Fibroblast of lung (primary cell): ENCODE data around the gene KCNG3.

Experiments used
- EZH2 ChIP-seq: IDR thresholded peaks from 2 replicates; pipeline ENCODE4 v1.5.1; 2012; ENCODE audit warnings: low read length, control low read depth, mild to moderate bottlenecking; ENCODE audit errors: missing control alignments
- TF ChIP-seq, protein P1 (sequence below), 2 donors: IDR thresholded peaks in 1 of 2; conservative IDR thresholded peaks in 1 of 2; 1 replicate in 1 of 2; 2 replicates in 1 of 2; pipeline ENCODE4 v1.5.1; 2011 to 2012; ENCODE audit warnings: low read length in 2 of 2, control low read depth in 1 of 2, inconsistent platforms in 1 of 2, low read depth in 1 of 2, mild to moderate bottlenecking in 1 of 2

DNA sequence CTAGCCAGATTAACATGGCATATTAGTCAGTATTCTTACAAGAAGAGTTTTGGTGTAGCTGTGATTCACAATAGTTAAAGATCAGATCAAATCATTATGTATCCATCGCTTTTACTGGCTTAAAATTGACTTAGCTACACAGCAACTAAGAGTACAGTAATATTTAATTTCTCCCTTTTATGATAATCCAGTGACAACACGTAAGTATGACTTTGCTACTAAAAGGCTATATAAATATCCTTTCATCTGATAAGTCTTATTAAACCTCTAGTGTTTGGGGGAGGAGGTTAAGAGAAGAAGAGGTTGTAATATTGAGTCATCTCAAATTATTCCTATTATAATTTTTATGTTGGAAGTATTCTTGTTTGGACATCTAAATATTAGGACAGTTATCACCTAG lies 51.0 kb downstream of the KCNG3 start:
- TF ChIP-seq, protein P1, sequence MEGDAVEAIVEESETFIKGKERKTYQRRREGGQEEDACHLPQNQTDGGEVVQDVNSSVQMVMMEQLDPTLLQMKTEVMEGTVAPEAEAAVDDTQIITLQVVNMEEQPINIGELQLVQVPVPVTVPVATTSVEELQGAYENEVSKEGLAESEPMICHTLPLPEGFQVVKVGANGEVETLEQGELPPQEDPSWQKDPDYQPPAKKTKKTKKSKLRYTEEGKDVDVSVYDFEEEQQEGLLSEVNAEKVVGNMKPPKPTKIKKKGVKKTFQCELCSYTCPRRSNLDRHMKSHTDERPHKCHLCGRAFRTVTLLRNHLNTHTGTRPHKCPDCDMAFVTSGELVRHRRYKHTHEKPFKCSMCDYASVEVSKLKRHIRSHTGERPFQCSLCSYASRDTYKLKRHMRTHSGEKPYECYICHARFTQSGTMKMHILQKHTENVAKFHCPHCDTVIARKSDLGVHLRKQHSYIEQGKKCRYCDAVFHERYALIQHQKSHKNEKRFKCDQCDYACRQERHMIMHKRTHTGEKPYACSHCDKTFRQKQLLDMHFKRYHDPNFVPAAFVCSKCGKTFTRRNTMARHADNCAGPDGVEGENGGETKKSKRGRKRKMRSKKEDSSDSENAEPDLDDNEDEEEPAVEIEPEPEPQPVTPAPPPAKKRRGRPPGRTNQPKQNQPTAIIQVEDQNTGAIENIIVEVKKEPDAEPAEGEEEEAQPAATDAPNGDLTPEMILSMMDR (conservative IDR thresholded peaks at IDR 0.05 in 1 of 2, IDR thresholded peaks at IDR 0.05 in 1 of 2; ENCODE audit: low read depth in 1 of 2, low read length in 2 of 2) = no peak
- TF ChIP-seq EZH2 = no peak
